ENCODE results near the gene CTAGE6. TPM values are rescaled to one million over a fixed set of nuclear protein-coding genes. Genes with fewer than 3 reads are reported as not detected.
"Not testable (repeated sequence)": the region's sequence is repeated elsewhere in the genome, so short reads cannot be mapped to it uniquely, and the experiment has no call there.

The CTAGE6 gene
- total RNA-seq, 1 experiment from 2014 or later: not detected

- POLR2A ChIA-PET; H3K9me3 Mint-ChIP-seq (ENCODE audit: unreplicated experiment); DNase-seq (ENCODE audit: unreplicated experiment); H3K36me3 Mint-ChIP-seq (ENCODE audit: insufficient read depth, unreplicated experiment); BruUV-seq (replicated peaks); H3K27me3 Mint-ChIP-seq (ENCODE audit: insufficient read depth, unreplicated experiment); H3K4me1 Mint-ChIP-seq (ENCODE audit: insufficient read depth, unreplicated experiment); H3K4me3 Mint-ChIP-seq (ENCODE audit: unreplicated experiment); H3K27ac Mint-ChIP-seq (ENCODE audit: low read depth, unreplicated experiment); CTCF ChIA-PET; intact Hi-C loops (cut with micrococcal nuclease): not testable (repeated sequence)
These were observed 15.4 kb upstream of the CTAGE6 start for GRCh38 chr7:143772738-143773468.

GRCh38 chr7:143767531-143767930 is 10.0 kb upstream of the CTAGE6 start:
- BruUV-seq (replicated peaks); POLR2A ChIA-PET; H3K4me1 Mint-ChIP-seq (ENCODE audit: insufficient read depth, unreplicated experiment): not testable (repeated sequence)

DNA sequence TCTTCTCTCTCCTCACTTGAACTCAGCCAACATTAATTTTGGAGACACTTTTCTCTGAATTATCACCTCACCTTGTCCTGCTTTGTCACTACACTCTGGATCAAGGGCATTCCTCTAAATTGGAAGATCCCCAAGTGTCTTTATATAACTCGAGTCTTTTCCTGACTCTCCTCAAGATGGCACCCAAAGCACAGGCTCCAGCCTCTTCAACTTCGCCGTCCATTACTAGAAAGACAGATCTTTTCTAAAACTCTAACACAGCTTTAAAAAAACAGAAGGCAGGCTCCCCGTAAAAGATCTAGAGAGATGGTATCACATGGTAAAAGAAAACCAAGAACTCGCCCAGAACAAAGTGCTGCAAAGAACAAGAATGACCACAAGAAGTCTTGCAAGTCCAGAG is 8.2 kb upstream of the CTAGE6 start:
- peaks cover 11% of the 10 kb centered on the region for H3K27me3 Mint-ChIP-seq (ENCODE audit: insufficient read depth, unreplicated experiment)
- H3K27ac Mint-ChIP-seq (ENCODE audit: low read depth, unreplicated experiment); BruUV-seq (replicated peaks); CTCF ChIA-PET; H3K36me3 Mint-ChIP-seq (ENCODE audit: insufficient read depth, unreplicated experiment); H3K9me3 Mint-ChIP-seq (ENCODE audit: unreplicated experiment); intact Hi-C loops (cut with micrococcal nuclease); H3K4me3 Mint-ChIP-seq (ENCODE audit: unreplicated experiment); H3K4me1 Mint-ChIP-seq (ENCODE audit: insufficient read depth, unreplicated experiment); DNase-seq (ENCODE audit: unreplicated experiment); POLR2A ChIA-PET: not testable (repeated sequence)

More at GRCh38 chr7:143767531-143767930, 10.0 kb upstream of the CTAGE6 start:
- CTCF ChIA-PET; H3K4me3 Mint-ChIP-seq (ENCODE audit: unreplicated experiment); H3K27ac Mint-ChIP-seq (ENCODE audit: low read depth, unreplicated experiment); DNase-seq (ENCODE audit: unreplicated experiment); H3K36me3 Mint-ChIP-seq (ENCODE audit: insufficient read depth, unreplicated experiment); H3K9me3 Mint-ChIP-seq (ENCODE audit: unreplicated experiment); intact Hi-C loops (cut with micrococcal nuclease): not testable (repeated sequence)
- H3K27me3 Mint-ChIP-seq (ENCODE audit: insufficient read depth, unreplicated experiment): peaks cover 11% of the 10 kb centered on the region

DNA sequence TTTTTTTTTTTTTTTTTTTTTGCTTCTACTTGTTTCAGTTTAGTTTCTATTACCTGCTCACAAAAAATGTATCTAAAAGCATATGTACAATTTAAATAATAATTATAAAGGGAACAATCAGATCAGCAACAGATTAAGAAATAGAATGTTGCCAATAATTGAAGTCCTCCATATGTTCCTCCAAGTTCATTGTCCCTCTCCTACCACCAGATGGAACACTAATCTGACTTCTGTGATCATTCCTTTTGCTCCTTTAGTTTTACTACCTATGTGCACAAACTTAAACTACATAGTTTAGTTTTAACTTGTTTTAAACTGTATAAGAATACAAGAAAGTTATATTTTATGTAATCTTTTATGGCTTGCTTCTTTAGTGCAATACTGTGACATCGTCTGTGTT is 5.6 kb upstream of the CTAGE6 start:
- intact Hi-C loops (cut with micrococcal nuclease); CTCF ChIA-PET; POLR2A ChIA-PET; H3K4me3 Mint-ChIP-seq (ENCODE audit: unreplicated experiment); H3K9me3 Mint-ChIP-seq (ENCODE audit: unreplicated experiment); H3K36me3 Mint-ChIP-seq (ENCODE audit: insufficient read depth, unreplicated experiment); BruUV-seq (replicated peaks); DNase-seq (ENCODE audit: unreplicated experiment); H3K4me1 Mint-ChIP-seq (ENCODE audit: insufficient read depth, unreplicated experiment); H3K27ac Mint-ChIP-seq (ENCODE audit: low read depth, unreplicated experiment): not testable (repeated sequence)
- peaks cover 11% of the 10 kb centered on the region for H3K27me3 Mint-ChIP-seq (ENCODE audit: insufficient read depth, unreplicated experiment)

DNA sequence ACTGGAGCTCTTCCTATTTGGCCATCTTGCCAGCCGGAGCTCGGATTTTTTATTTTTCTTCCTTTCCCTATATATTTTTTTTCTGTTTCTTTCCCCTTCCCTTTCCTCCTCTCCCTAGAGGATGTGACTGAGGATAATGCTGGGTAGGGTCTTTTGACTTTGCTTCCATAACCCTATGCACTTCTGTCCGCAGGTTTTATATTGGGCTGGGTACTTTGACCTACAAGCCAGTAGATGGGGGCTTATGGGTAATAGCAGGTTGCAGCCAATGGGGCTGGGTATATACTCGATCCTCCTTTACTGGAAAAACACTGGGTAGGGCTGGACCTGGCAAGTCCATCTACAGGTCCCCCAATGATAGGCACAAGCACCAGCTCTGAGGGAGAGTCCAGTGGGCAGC is 12.2 kb downstream of the CTAGE6 start:
- H3K4me3 Mint-ChIP-seq (ENCODE audit: unreplicated experiment); H3K27me3 Mint-ChIP-seq (ENCODE audit: insufficient read depth, unreplicated experiment); H3K9me3 Mint-ChIP-seq (ENCODE audit: unreplicated experiment); CTCF ChIA-PET; H3K27ac Mint-ChIP-seq (ENCODE audit: low read depth, unreplicated experiment); H3K36me3 Mint-ChIP-seq (ENCODE audit: insufficient read depth, unreplicated experiment); POLR2A ChIA-PET; H3K4me1 Mint-ChIP-seq (ENCODE audit: insufficient read depth, unreplicated experiment); DNase-seq (ENCODE audit: unreplicated experiment); intact Hi-C loops (cut with micrococcal nuclease); BruUV-seq (replicated peaks): not testable (repeated sequence)

- H3K27me3 Mint-ChIP-seq (ENCODE audit: insufficient read depth, unreplicated experiment); H3K4me1 Mint-ChIP-seq (ENCODE audit: insufficient read depth, unreplicated experiment); intact Hi-C loops (cut with micrococcal nuclease); H3K9me3 Mint-ChIP-seq (ENCODE audit: unreplicated experiment); H3K27ac Mint-ChIP-seq (ENCODE audit: low read depth, unreplicated experiment); POLR2A ChIA-PET; H3K36me3 Mint-ChIP-seq (ENCODE audit: insufficient read depth, unreplicated experiment); H3K4me3 Mint-ChIP-seq (ENCODE audit: unreplicated experiment); BruUV-seq (replicated peaks): not testable (repeated sequence)
- CTCF ChIA-PET: interaction anchor here (0.6 to 2.2 kb wide), 15 partner anchors 9 to 1344 kb away, joined by 3 to 19 read pairs (median 4); no protein-coding TSS in a partner anchor
- peak; percentile 69 for DNase-seq (ENCODE audit: unreplicated experiment)
- peak; percentile 66 for TF ChIP-seq CTCF (IDR thresholded peaks at IDR 0.05; ENCODE audit: unreplicated experiment)
These were observed 20.3 kb downstream of the CTAGE6 start for GRCh38 chr7:143737037-143737819.
